ENCODE results near the gene SPOCD1. TPM values are rescaled to one million over a fixed set of nuclear protein-coding genes. Genes with fewer than 3 reads are reported as not detected.

SPOCD1 gene
- 53.7 and 57.9 TPM in 2 replicates for total RNA-seq

GRCh38 chr1:31815752-31816500 lies at the start of gene SPOCD1:
Gene SPOCD1, minus strand, starts transcription at chr1:31816022. Its CDS starts 689 bp downstream, at chr1:31815333.

GRCh38 chr1:31764312-31765040 lies 51.3 kb downstream of the SPOCD1 start, which contains the start of gene ADGRB2:
Gene ADGRB2, minus strand, starts transcription at chr1:31764340. Its CDS starts 7,119 bp downstream, at chr1:31757221.

Small RNAs within 50 kb of the gene (small RNA-seq; reads per million reads assigned to genes)
- not detected for gene MIR4254

Other genes starting within 250 kb of the SPOCD1 start
- gene TINAGL1, start 239.5 kb downstream of the SPOCD1 start, total RNA-seq: 329 and 456 TPM in 2 replicates
- 0.57 and 0.66 TPM in 2 replicates for gene HCRTR1, start 198.3 kb downstream of the SPOCD1 start, total RNA-seq
- 63.0 and 76.7 TPM in 2 replicates for gene PEF1, start 171.1 kb downstream of the SPOCD1 start, total RNA-seq
- gene COL16A1, start 112.0 kb downstream of the SPOCD1 start, total RNA-seq: 0.43 and 0.93 TPM in 2 replicates
- 0.79 and 0.80 TPM in 2 replicates for gene ADGRB2, start 51.7 kb downstream of the SPOCD1 start, total RNA-seq
- gene PTP4A2, start 122.3 kb upstream of the SPOCD1 start, total RNA-seq: 493 and 522 TPM in 2 replicates
- 117 and 141 TPM in 2 replicates for gene KHDRBS1, start 197.8 kb upstream of the SPOCD1 start, total RNA-seq

Data from thoracic aorta endothelial cell (primary cell).